Osteoblast (primary cell): ENCODE data around the gene TTLL10. TPM values are rescaled to one million over a fixed set of nuclear protein-coding genes. Genes with fewer than 3 reads are reported as not detected.

Experiments used
- DNase-seq: peaks from one replicate; pipeline ENCODE4 v3.0.0; 2011; ENCODE audit warnings: low spot score, mixed read lengths; ENCODE audit not compliant: insufficient read length; ENCODE audit errors: missing footprints
- H2AFZ ChIP-seq: 2 replicates; pipeline ENCODE4 v1.6.0; 2011; ENCODE audit warnings: mild to moderate bottlenecking, low read length
- H3K27ac ChIP-seq: 2 replicates; pipeline ENCODE4 v1.5.1; 2011; ENCODE audit warnings: mild to moderate bottlenecking, low read depth, low read length, moderate library complexity
- H3K27me3 ChIP-seq: 2 replicates; pipeline ENCODE4 v1.6.0; 2012; ENCODE audit warnings: mild to moderate bottlenecking, control low read depth, inconsistent platforms, low read length, moderate library complexity; ENCODE audit not compliant: insufficient read depth
- H3K36me3 ChIP-seq: 2 replicates; pipeline ENCODE4 v1.5.1; 2011; ENCODE audit warnings: mild to moderate bottlenecking, low read length, control low read depth, moderate library complexity; ENCODE audit not compliant: insufficient read depth
- H3K4me1 ChIP-seq: 2 replicates; pipeline ENCODE4 v1.5.1; 2011; ENCODE audit warnings: mild to moderate bottlenecking, low read length, control low read depth, moderate library complexity; ENCODE audit not compliant: insufficient read depth
- H3K4me2 ChIP-seq: 2 replicates; pipeline ENCODE4 v1.6.0; 2011; ENCODE audit warnings: mild to moderate bottlenecking, low read length; ENCODE audit not compliant: insufficient read depth
- H3K4me3 ChIP-seq: fragments of 200-600 bp; sonication (generic); 3 replicates; pipeline ENCODE4 v1.5.1; 2012; ENCODE audit warnings: mild to moderate bottlenecking, low read length, inconsistent platforms; ENCODE audit not compliant: insufficient read depth
- H3K79me2 ChIP-seq: 2 replicates; pipeline ENCODE4 v1.6.0; 2012; ENCODE audit warnings: mild to moderate bottlenecking, low read length, control low read depth, inconsistent platforms; ENCODE audit not compliant: insufficient read depth
- H3K9me3 ChIP-seq: 2 replicates; pipeline ENCODE4 v1.5.1; 2011; ENCODE audit warnings: low read depth, low read length, control low read depth
- H4K20me1 ChIP-seq: 2 replicates; pipeline ENCODE4 v1.6.0; 2012; ENCODE audit warnings: mild to moderate bottlenecking, low read length, control low read depth; ENCODE audit not compliant: insufficient read depth
- CTCF ChIP-seq: IDR thresholded peaks from 2 replicates; pipeline ENCODE4 v1.5.1; 2011; ENCODE audit warnings: mild to moderate bottlenecking, low read depth, low read length, moderate library complexity; ENCODE audit errors: extremely low read depth
- total RNA-seq: library from RNA; depleted of rRNA; stranded (reverse); fragments of >200 nt; gene quantifications from 2 replicates; pipeline ENCODE4 v1.2.3, GENCODE V29; 2012

Gene TTLL10
- total RNA-seq, 1 donor, result not detected

DNA sequence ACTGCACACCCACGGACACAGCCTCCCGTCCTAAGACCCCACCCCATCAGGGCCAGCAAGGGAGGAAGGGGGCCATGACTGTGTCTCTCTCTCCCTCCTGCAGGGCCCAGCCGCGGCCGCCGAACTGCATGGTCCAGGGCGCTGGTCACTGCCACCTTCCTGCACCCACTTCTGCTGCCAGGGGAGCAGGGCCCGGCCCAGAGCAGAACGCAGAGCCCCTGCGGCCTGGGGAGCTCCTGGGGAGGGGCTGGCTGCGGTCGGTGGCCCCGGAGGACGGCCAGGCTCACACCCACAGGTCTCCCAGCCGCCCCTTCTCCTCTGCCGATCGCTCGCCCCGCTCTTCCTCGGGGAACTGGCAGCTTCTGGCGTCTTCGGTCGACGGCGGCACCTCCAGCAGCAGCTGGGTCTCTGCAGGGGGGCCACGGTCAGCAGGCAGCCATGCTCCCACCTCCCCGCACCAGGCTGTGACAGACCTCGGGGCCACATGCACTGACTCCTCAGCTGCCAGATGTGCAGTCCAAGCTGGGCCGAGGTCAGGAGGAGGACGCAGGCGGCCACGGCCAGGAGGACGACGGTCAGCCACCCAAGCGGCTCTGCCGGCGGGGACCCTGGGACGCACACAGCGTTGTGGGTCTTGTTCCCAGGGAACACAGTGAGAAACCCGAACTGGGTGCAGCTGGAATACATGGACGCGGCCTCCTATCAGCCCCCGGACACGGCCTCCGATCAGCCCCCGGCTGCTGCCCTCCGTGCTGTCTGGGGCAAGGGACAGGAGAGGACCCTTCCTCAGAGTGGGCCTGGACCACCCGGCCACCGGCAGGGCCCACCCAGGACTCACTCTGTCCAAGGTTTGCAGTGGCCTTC lies 30.1 kb downstream of the TTLL10 start:
- no peaks in the 10 kb centered on the region for H3K9me3 ChIP-seq
- H3K4me2 ChIP-seq, result no peak overlapping the region
- peaks cover 11% of the 10 kb centered on the region for H3K27me3 ChIP-seq

GRCh38 chr1:1204425-1204920 lies 30.8 kb downstream of the TTLL10 start:
- TF ChIP-seq CTCF, result no peak
- H3K9me3 ChIP-seq, result no peaks in the 10 kb centered on the region
- H3K27me3 ChIP-seq, result peaks cover 11% of the 10 kb centered on the region
- no peak overlapping the region for H3K4me3 ChIP-seq
- H3K79me2 ChIP-seq, result no peaks in the 10 kb centered on the region
- peak; percentile 80 for DNase-seq
- H3K27ac ChIP-seq, result no peak overlapping the region
- H3K4me1 ChIP-seq, result peaks cover 13% of the 10 kb centered on the region
- no peaks in the 10 kb centered on the region for H3K36me3 ChIP-seq
- no peak overlapping the region for H2AFZ ChIP-seq
- no peak overlapping the region for H3K4me2 ChIP-seq
- H4K20me1 ChIP-seq, result no peaks in the 10 kb centered on the region

More for the DNA sequence above, 30.1 kb downstream of the TTLL10 start:
- TF ChIP-seq CTCF, result no peak
- Histone ChIP-seq H3K79me2 (no peaks in the 10 kb centered on the region), H3K4me1 (peaks cover 8% of the 10 kb centered on the region), H3K27ac (no peak overlapping the region), H3K4me3 (no peak overlapping the region), H4K20me1 (no peaks in the 10 kb centered on the region), H3K36me3 (no peaks in the 10 kb centered on the region), H2AFZ (no peak overlapping the region)
- DNase-seq, result peak; percentile 91

- H3K27me3 ChIP-seq, result peaks cover 11% of the 10 kb centered on the region
- peak; percentile 88 for DNase-seq
- TF ChIP-seq CTCF, result no peak
- no peak overlapping the region for H3K27ac ChIP-seq
- H3K36me3 ChIP-seq, result no peaks in the 10 kb centered on the region
- H3K4me1 ChIP-seq, result peaks cover 13% of the 10 kb centered on the region
- H3K4me3 ChIP-seq, result no peak overlapping the region
- H2AFZ ChIP-seq, result no peak overlapping the region
- no peaks in the 10 kb centered on the region for H4K20me1 ChIP-seq
- no peaks in the 10 kb centered on the region for H3K9me3 ChIP-seq
- H3K4me2 ChIP-seq, result no peak overlapping the region
- H3K79me2 ChIP-seq, result no peaks in the 10 kb centered on the region
These were observed 31.5 kb downstream of the TTLL10 start for GRCh38 chr1:1204998-1205768.
